HepG2 (cell line): ENCODE data around the gene ZNF48. TPM values are rescaled to one million over a fixed set of nuclear protein-coding genes. Genes with fewer than 3 reads are reported as not detected.

Source experiments
- ATF4 ChIP-seq, 2 experiments: fragments of 450-650 bp in 1 of 2; sonication (generic) in 1 of 2; formaldehyde crosslinking; IDR thresholded peaks; 2 replicates each; pipeline versions ENCODE4 v1.5.0 to v1.8.0; 2020 to 2022; ENCODE audit warnings: mild to moderate bottlenecking in 1 of 2, missing genetic modification reagents in 1 of 2
- CCDC6 ChIP-seq: sonication (generic); formaldehyde crosslinking; IDR thresholded peaks from 2 replicates; pipeline ENCODE4 v1.8.1; 2022; ENCODE audit warnings: mild to moderate bottlenecking, missing genetic modification reagents, moderate library complexity
- DBP ChIP-seq: sonication (generic); formaldehyde crosslinking; IDR thresholded peaks from 2 replicates; pipeline ENCODE4 v1.4.0; 2020; ENCODE audit warnings: missing genetic modification reagents; ENCODE audit errors: not compliant biosample characterization
- DRAP1 ChIP-seq: IDR thresholded peaks from 2 replicates; pipeline ENCODE4 v1.6.1; 2016; ENCODE audit warnings: missing genetic modification reagents, missing compliant biosample characterization
- EP300 ChIP-seq, 3 experiments: sonication (generic) in 1 of 3; formaldehyde crosslinking in 1 of 3; IDR thresholded peaks; 2 replicates each; pipeline versions ENCODE4 v1.5.1 to v1.6.1; 2011 to 2020; ENCODE audit warnings: low read depth in 2 of 3, low read length in 2 of 3, borderline replicate concordance in 1 of 3, improper control_type of control experiment in 1 of 3, mild to moderate bottlenecking in 1 of 3, missing genetic modification reagents in 1 of 3, moderate library complexity in 1 of 3
- EZH2 ChIP-seq: conservative IDR thresholded peaks from 2 replicates; pipeline ENCODE4 v1.6.1; 2012; ENCODE audit warnings: mild to moderate bottlenecking, low read depth, low read length, moderate library complexity
- FOXA3 ChIP-seq: IDR thresholded peaks from 2 replicates; pipeline ENCODE4 v1.6.1; 2016; ENCODE audit warnings: missing genetic modification reagents, missing compliant biosample characterization
- HNF4A ChIP-seq: sonication (generic); formaldehyde crosslinking; IDR thresholded peaks from 2 replicates; pipeline ENCODE4 v1.4.0; 2020; ENCODE audit warnings: missing genetic modification reagents
- IKZF4 ChIP-seq: sonication (generic); formaldehyde crosslinking; IDR thresholded peaks from 2 replicates; pipeline ENCODE4 v1.5.1; 2020; ENCODE audit warnings: borderline replicate concordance, mild to moderate bottlenecking, low read depth, missing genetic modification reagents; ENCODE audit errors: not compliant biosample characterization
- ISX ChIP-seq: sonication (generic); formaldehyde crosslinking; conservative IDR thresholded peaks from 2 replicates; pipeline ENCODE4 v1.5.0; 2020; ENCODE audit warnings: missing genetic modification reagents
- MAFF ChIP-seq: IDR thresholded peaks from 2 replicates; pipeline ENCODE4 v1.6.1; 2011; ENCODE audit warnings: low read depth, low read length, improper control_type of control experiment
- NFYC ChIP-seq: IDR thresholded peaks from 2 replicates; pipeline ENCODE4 v1.6.1; 2016; ENCODE audit warnings: missing genetic modification reagents, missing compliant biosample characterization
- NR3C1 ChIP-seq: sonication (generic); formaldehyde crosslinking; IDR thresholded peaks from 2 replicates; pipeline ENCODE4 v1.4.0; 2020; ENCODE audit warnings: missing genetic modification reagents
- PRMT3 ChIP-seq: sonication (generic); formaldehyde crosslinking; IDR thresholded peaks from 2 replicates; pipeline ENCODE4 v1.8.1; 2022; ENCODE audit warnings: low read depth, mild to moderate bottlenecking, moderate library complexity, missing genetic modification reagents, borderline replicate concordance
- SOX5 ChIP-seq: IDR thresholded peaks from 2 replicates; pipeline ENCODE4 v1.6.1; 2016; ENCODE audit warnings: borderline replicate concordance
- STAT6 ChIP-seq: sonication (generic); formaldehyde crosslinking; IDR thresholded peaks from 2 replicates; pipeline ENCODE4 v1.4.0; 2020; ENCODE audit warnings: missing genetic modification reagents, mild to moderate bottlenecking, borderline replicate concordance
- ZBED4 ChIP-seq: sonication (generic); formaldehyde crosslinking; IDR thresholded peaks from 2 replicates; pipeline ENCODE4 v1.4.0; 2020; ENCODE audit warnings: missing genetic modification reagents, borderline replicate concordance
- ZNF251 ChIP-seq: sonication (generic); formaldehyde crosslinking; IDR thresholded peaks from 2 replicates; pipeline ENCODE4 v1.9.0; 2021; ENCODE audit warnings: mild to moderate bottlenecking, missing genetic modification reagents
- ZNF788 ChIP-seq: sonication (generic); formaldehyde crosslinking; IDR thresholded peaks from 2 replicates; pipeline ENCODE4 v1.5.0; 2020; ENCODE audit warnings: mild to moderate bottlenecking, missing genetic modification reagents, borderline replicate concordance
- ZNF891 ChIP-seq: sonication (generic); formaldehyde crosslinking; IDR thresholded peaks from 2 replicates; pipeline ENCODE4 v1.5.0; 2020; ENCODE audit warnings: mild to moderate bottlenecking, missing genetic modification reagents
- polyA plus RNA-seq, 8 experiments: library from polyadenylated mRNA; depleted of rRNA in 3 of 8; stranded (reverse) in 7 of 8; unstranded in 1 of 8; fragments of >200 nt; fragmentation: Illumina TruSeq in 4 of 8; extraction: Trizol in 4 of 8; gene quantifications; 2 replicates each; pipeline versions ENCODE4 v1.2.1 to v1.2.3, GENCODE V29; 2011 to 2016; ENCODE audit warnings: low read depth in 4 of 8, missing spikeins in 1 of 8, mixed read lengths in 1 of 8; ENCODE audit not compliant: insufficient read depth in 1 of 8
- total RNA-seq, 5 experiments: library from RNA; depleted of rRNA; stranded (reverse); fragments of >200 nt; fragmentation: Illumina TruSeq; extraction: Trizol; gene quantifications; 2 replicates each; pipeline ENCODE4 v1.2.3, GENCODE V29; 2016; ENCODE audit warnings: low read depth in 1 of 5

ZNF48 gene
- total and polyA plus RNA-seq, 2 of the 13 experiments (the other 11 are each of a cell fraction or from before 2014, with no cell fraction given): 9.9 to 12.3 TPM

- TF ChIP-seq STAT6: 0 out of 2 replicates have a peak, but pooled peaks have one; percentile 44
- TF ChIP-seq IKZF4 (CRISPR knock-in tag): no peak
- no peak for TF ChIP-seq DBP (CRISPR knock-in tag)
- peak; percentile 96 for TF ChIP-seq SOX5 (CRISPR knock-in tag)
- TF ChIP-seq ZNF788 (CRISPR knock-in tag): peak; percentile 76; the same call in 1 of the 2 replicates
- TF ChIP-seq DRAP1 (CRISPR knock-in tag): peak; percentile 82; the same call in 1 of the 2 replicates
- TF ChIP-seq NFYC (CRISPR knock-in tag): no peak; the same call in 1 of the 2 replicates
- TF ChIP-seq ZBED4 (CRISPR knock-in tag): peak; percentile 91
- TF ChIP-seq NR3C1: no peak
- TF ChIP-seq MAFF: no peak
- TF ChIP-seq ZNF891 (CRISPR knock-in tag): no peak
- no peak for TF ChIP-seq EZH2
- TF ChIP-seq ATF4 (CRISPR knock-in tag; IDR thresholded peaks at IDR 0.05): no peak
- TF ChIP-seq FOXA3: peak; percentile 96
- no peak for TF ChIP-seq CCDC6 (CRISPR knock-in tag)
- no peak for TF ChIP-seq ISX (CRISPR knock-in tag)
- TF ChIP-seq PRMT3 (CRISPR knock-in tag): no peak
- peak; percentile 33 to 77; a peak in 2 of 4 replicates for TF ChIP-seq EP300 (IDR thresholded peaks at IDR 0.05; ENCODE audit: low read depth in 2 of 2, low read length in 2 of 2)
- peak; percentile 40; the same call in 1 of the 2 replicates for TF ChIP-seq EP300 (CRISPR knock-in tag; IDR thresholded peaks at IDR 0.05; ENCODE audit: borderline replicate concordance)
- TF ChIP-seq HNF4A (CRISPR knock-in tag): peak; percentile 89
- no peak for TF ChIP-seq ZNF251 (CRISPR knock-in tag)
Measured at GRCh38 chr16:30401768-30402425, 6.7 kb downstream of the ZNF48 start (continued).
